Measurements from ENCODE around the gene MKRN2.

- TF ChIP-seq POLR2A (IDR thresholded peaks at IDR 0.05; ENCODE audit: borderline replicate concordance, extremely low read depth, insufficient read depth, insufficient read length) (no peak), RAD21 (IDR thresholded peaks at IDR 0.05; ENCODE audit: low read depth) (no peak), FOSL1 (IDR thresholded peaks at IDR 0.05; ENCODE audit: low read depth) (no peak), POLR2AphosphoS5 (IDR thresholded peaks at IDR 0.05; ENCODE audit: low read depth, low read length) (no peak), TCF7L2 (IDR thresholded peaks at IDR 0.05; ENCODE audit: borderline replicate concordance, extremely low read depth, insufficient read depth, insufficient read length) (no peak), CTCF (IDR thresholded peaks at IDR 0.05 in 2 of 3, conservative IDR thresholded peaks at IDR 0.05 in 1 of 3; ENCODE audit: borderline replicate concordance in 1 of 3, insufficient read depth in 1 of 3, low read depth in 2 of 3, low read length in 2 of 3) (no peak), ZFX (IDR thresholded peaks at IDR 0.05) (no peak), CEBPB (IDR thresholded peaks at IDR 0.05; ENCODE audit: low read depth) (no peak), EZH2phosphoT487 (IDR thresholded peaks at IDR 0.05; ENCODE audit: borderline replicate concordance) (no peak), YY1 (IDR thresholded peaks at IDR 0.05; ENCODE audit: extremely low read depth, insufficient replicate concordance, low read depth, low read length) (no peak), ATF3 (IDR thresholded peaks at IDR 0.05) (no peak)
These were observed 38.4 kb upstream of the MKRN2 start for GRCh38 chr3:12518261-12519028.

Measured in HCT116 (cell line).